Thoracic aorta (tissue), 2 donors: ENCODE results near the gene MUC22. TPM values are rescaled to one million over a fixed set of nuclear protein-coding genes. Genes with fewer than 3 reads are reported as not detected.

Experiments used
- ATAC-seq: fragments of 150-250 bp; one replicate; pipeline ENCODE4 v1.8.0; 2017; ENCODE audit warnings: low read depth; ENCODE audit not compliant: insufficient number of reproducible peaks, low FRiP score
- DNase-seq: peaks from one replicate; pipeline ENCODE4 v3.0.0-alpha.2; 2020; ENCODE audit warnings: low spot score
- H3K27ac ChIP-seq, 2 donors: fragments of 200-600 bp; sonication (generic); 1 replicate in 1 of 2; 2 replicates in 1 of 2; pipeline ENCODE4 v1.5.1; 2016; ENCODE audit warnings: mild to moderate bottlenecking in 2 of 2, moderate library complexity in 2 of 2
- H3K27me3 ChIP-seq: fragments of 200-600 bp; sonication (generic); replicated peaks from 2 replicates; pipeline ENCODE4 v1.6.0; 2016; ENCODE audit warnings: mild to moderate bottlenecking; ENCODE audit not compliant: insufficient read depth
- H3K36me3 ChIP-seq: fragments of 200-600 bp; sonication (generic); one replicate; pipeline ENCODE4 v1.5.1; 2016
- H3K4me1 ChIP-seq, 2 donors: fragments of 200-600 bp; sonication (generic); 1 replicate in 1 of 2; 2 replicates in 1 of 2; pipeline versions ENCODE4 v1.5.1 to v1.6.0; 2016; ENCODE audit warnings: low read depth in 2 of 2, mild to moderate bottlenecking in 1 of 2; ENCODE audit not compliant: control insufficient read depth in 1 of 2
- H3K4me3 ChIP-seq: fragments of 200-600 bp; sonication (generic); 2 replicates; pipeline ENCODE4 v1.5.1; 2016; ENCODE audit warnings: mild to moderate bottlenecking
- H3K9me3 ChIP-seq: fragments of 200-600 bp; sonication (generic); 2 replicates; pipeline ENCODE4 v1.5.1; 2016
- total RNA-seq, 2 donors: library from RNA; depleted of rRNA; stranded (reverse); fragments of >200 nt; gene quantifications; one replicate each; pipeline versions ENCODE4 v1.1.0 to v1.2.3, GENCODE V29; 2016
- TF ChIP-seq, protein P1 (sequence below): fragments of 200-600 bp; sonication (generic); IDR thresholded peaks from one replicate; pipeline ENCODE4 v1.5.1; 2019; ENCODE audit warnings: antibody characterized with exemption

The MUC22 gene
- total RNA-seq, 2 donors from 2014 or later, result not detected

- H3K27ac ChIP-seq, result no peak overlapping the region
- no peaks in the 10 kb centered on the region for H3K36me3 ChIP-seq
- no peaks in the 10 kb centered on the region for H3K4me1 ChIP-seq
- ATAC-seq (no peak), DNase-seq (peak; percentile 22)
- no peaks in the 10 kb centered on the region for H3K27me3 ChIP-seq
- no peaks in the 10 kb centered on the region for H3K9me3 ChIP-seq
- TF ChIP-seq, protein P1, sequence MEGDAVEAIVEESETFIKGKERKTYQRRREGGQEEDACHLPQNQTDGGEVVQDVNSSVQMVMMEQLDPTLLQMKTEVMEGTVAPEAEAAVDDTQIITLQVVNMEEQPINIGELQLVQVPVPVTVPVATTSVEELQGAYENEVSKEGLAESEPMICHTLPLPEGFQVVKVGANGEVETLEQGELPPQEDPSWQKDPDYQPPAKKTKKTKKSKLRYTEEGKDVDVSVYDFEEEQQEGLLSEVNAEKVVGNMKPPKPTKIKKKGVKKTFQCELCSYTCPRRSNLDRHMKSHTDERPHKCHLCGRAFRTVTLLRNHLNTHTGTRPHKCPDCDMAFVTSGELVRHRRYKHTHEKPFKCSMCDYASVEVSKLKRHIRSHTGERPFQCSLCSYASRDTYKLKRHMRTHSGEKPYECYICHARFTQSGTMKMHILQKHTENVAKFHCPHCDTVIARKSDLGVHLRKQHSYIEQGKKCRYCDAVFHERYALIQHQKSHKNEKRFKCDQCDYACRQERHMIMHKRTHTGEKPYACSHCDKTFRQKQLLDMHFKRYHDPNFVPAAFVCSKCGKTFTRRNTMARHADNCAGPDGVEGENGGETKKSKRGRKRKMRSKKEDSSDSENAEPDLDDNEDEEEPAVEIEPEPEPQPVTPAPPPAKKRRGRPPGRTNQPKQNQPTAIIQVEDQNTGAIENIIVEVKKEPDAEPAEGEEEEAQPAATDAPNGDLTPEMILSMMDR, result peak; percentile 78
- H3K4me3 ChIP-seq, result no peak overlapping the region
Observed at GRCh38 chr6:31068669-31069340, 58.5 kb downstream of the MUC22 start.

- ATAC-seq (peak; percentile 36), DNase-seq (no peak)
- Histone ChIP-seq H3K9me3 (no peaks in the 10 kb centered on the region), H3K27me3 (no peaks in the 10 kb centered on the region), H3K4me3 (no peak overlapping the region), H3K4me1 (no peaks in the 10 kb centered on the region), H3K27ac (no peak overlapping the region), H3K36me3 (no peaks in the 10 kb centered on the region)
- TF ChIP-seq, protein P1, result no peak
Observed at GRCh38 chr6:31070711-31071197, 60.5 kb downstream of the MUC22 start.

GRCh38 chr6:31074401-31074800 lies 64.1 kb downstream of the MUC22 start:
- TF ChIP-seq, protein P1, result no peak
- DNase-seq, result no peak
- Histone ChIP-seq H3K4me1 (no peaks in the 10 kb centered on the region), H3K36me3 (no peaks in the 10 kb centered on the region), H3K27me3 (no peaks in the 10 kb centered on the region), H3K4me3 (no peak overlapping the region), H3K9me3 (no peaks in the 10 kb centered on the region), H3K27ac (no peak overlapping the region)
- ATAC-seq, result no peak

GRCh38 chr6:31075528-31075927 lies 65.3 kb downstream of the MUC22 start:
- ATAC-seq (no peak), DNase-seq (no peak)
- no peaks in the 10 kb centered on the region for H3K27me3 ChIP-seq
- TF ChIP-seq, protein P1, result no peak
- H3K9me3 ChIP-seq, result no peaks in the 10 kb centered on the region
- no peak overlapping the region for H3K27ac ChIP-seq
- H3K4me1 ChIP-seq, result no peaks in the 10 kb centered on the region
- no peaks in the 10 kb centered on the region for H3K36me3 ChIP-seq
- H3K4me3 ChIP-seq, result no peak overlapping the region

GRCh38 chr6:31076611-31077010 lies 66.3 kb downstream of the MUC22 start:
- no peaks in the 10 kb centered on the region for H3K36me3 ChIP-seq
- TF ChIP-seq, protein P1, result no peak
- no peaks in the 10 kb centered on the region for H3K4me1 ChIP-seq
- H3K27me3 ChIP-seq, result no peaks in the 10 kb centered on the region
- H3K4me3 ChIP-seq, result no peak overlapping the region
- ATAC-seq, result no peak
- H3K9me3 ChIP-seq, result no peaks in the 10 kb centered on the region
- no peak for DNase-seq
- no peak overlapping the region for H3K27ac ChIP-seq
